ENCODE results near the gene MID1IP1. TPM values are rescaled to one million over a fixed set of nuclear protein-coding genes. Genes with fewer than 3 reads are reported as not detected.

Gene MID1IP1
- total RNA-seq, 2 donors from 2014 or later: 24.5 to 34.7 TPM

DNA sequence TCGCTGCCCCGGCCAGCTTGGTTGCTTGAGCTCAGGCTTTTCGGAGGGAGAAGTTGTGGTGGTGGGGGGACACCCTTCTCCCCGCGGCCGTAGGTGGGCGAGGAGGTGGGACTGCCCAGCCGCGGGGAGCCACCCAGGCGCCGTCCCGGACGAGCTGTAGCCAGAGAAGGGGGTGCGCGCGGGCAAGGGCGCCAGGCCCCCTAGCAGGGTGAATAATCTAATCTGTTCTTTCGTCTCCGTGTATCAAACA, 3.1 kb downstream of the MID1IP1 start:
- ATAC-seq: peak; percentile 11

DNA sequence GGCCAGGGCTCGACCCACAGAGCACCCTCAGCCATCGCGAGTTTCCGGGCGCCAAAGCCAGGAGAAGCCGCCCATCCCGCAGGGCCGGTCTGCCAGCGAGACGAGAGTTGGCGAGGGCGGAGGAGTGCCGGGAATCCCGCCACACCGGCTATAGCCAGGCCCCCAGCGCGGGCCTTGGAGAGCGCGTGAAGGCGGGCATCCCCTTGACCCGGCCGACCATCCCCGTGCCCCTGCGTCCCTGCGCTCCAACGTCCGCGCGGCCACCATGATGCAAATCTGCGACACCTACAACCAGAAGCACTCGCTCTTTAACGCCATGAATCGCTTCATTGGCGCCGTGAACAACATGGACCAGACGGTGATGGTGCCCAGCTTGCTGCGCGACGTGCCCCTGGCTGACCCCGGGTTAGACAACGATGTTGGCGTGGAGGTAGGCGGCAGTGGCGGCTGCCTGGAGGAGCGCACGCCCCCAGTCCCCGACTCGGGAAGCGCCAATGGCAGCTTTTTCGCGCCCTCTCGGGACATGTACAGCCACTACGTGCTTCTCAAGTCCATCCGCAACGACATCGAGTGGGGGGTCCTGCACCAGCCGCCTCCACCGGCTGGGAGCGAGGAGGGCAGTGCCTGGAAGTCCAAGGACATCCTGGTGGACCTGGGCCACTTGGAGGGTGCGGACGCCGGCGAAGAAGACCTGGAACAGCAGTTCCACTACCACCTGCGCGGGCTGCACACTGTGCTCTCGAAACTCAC, 3.6 kb downstream of the MID1IP1 start:
- H3K36me3 Mint-ChIP-seq: peaks cover 4% of the 10 kb centered on the region
- H3K27ac Mint-ChIP-seq: peak overlapping the region; percentile 91 to 94
- ATAC-seq (peak in 1 of 2 donors; percentile 1), DNase-seq (ENCODE audit: low spot score) (no peak)
- peak overlapping the region; percentile 97 for H3K4me3 Mint-ChIP-seq
- H3K9me3 Mint-ChIP-seq: no peaks in the 10 kb centered on the region
- peaks cover 0 to 3% of the 10 kb centered on the region in 2 donors for H3K27me3 Mint-ChIP-seq
- H3K4me1 Mint-ChIP-seq (ENCODE audit: low read depth in 2 of 2): peaks cover 14 to 24% of the 10 kb centered on the region in 2 donors

More for the DNA sequence above, 3.1 kb downstream of the MID1IP1 start:
- peaks cover 0 to 7% of the 10 kb centered on the region in 2 donors for H3K27me3 Mint-ChIP-seq
- H3K9me3 Mint-ChIP-seq: no peaks in the 10 kb centered on the region
- DNase-seq (ENCODE audit: low spot score): no peak
- peak overlapping the region; percentile 97 for H3K4me3 Mint-ChIP-seq
- peak overlapping the region; percentile 91 to 94 for H3K27ac Mint-ChIP-seq
- peaks cover 14 to 24% of the 10 kb centered on the region in 2 donors for H3K4me1 Mint-ChIP-seq (ENCODE audit: low read depth in 2 of 2)
- peaks cover 4% of the 10 kb centered on the region for H3K36me3 Mint-ChIP-seq

DNA sequence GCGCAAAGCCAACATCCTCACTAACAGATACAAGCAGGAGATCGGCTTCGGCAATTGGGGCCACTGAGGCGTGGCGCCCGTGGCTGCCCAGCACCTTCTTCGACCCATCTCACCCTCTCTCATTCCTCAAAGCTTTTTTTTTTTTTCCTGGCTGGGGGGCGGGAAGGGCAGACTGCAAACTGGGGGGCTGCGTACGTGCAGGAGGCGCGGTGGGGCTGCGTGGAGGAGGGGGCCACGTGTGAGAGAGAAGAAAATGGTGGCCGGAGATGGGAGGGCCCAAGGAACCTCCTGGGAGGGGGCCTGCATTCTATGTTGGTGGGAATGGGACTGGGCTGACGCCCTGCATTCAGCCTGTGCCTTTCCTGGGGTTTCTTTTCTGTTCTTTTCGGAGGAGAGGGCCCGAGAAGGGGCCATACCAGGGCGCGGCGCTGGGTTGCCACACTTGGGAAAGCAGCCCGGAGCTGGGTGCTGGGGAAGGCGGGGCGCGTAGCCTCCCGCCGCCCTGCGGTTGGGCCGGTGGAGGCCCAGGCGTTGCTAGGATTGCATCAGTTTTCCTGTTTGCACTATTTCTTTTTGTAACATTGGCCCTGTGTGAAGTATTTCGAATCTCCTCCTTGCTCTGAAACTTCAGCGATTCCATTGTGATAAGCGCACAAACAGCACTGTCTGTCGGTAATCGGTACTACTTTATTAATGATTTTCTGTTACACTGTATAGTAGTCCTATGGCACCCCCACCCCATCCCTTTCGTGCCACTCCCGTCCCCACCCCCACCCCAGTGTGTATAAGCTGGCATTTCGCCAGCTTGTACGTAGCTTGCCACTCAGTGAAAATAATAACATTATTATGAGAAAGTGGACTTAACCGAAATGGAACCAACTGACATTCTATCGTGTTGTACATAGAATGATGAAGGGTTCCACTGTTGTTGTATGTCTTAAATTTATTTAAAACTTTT, 4.5 kb downstream of the MID1IP1 start:
- H3K4me1 Mint-ChIP-seq (ENCODE audit: low read depth in 2 of 2): peaks cover 14 to 24% of the 10 kb centered on the region in 2 donors
- peak; percentile 77 for DNase-seq (ENCODE audit: low spot score)
- H3K4me3 Mint-ChIP-seq: peak overlapping the region; percentile 97
- peak; percentile 74 to 82 for ATAC-seq
- no peaks in the 10 kb centered on the region for H3K9me3 Mint-ChIP-seq
- peak overlapping the region; percentile 91 to 94 for H3K27ac Mint-ChIP-seq
- peaks cover 0 to 3% of the 10 kb centered on the region in 2 donors for H3K27me3 Mint-ChIP-seq
- H3K36me3 Mint-ChIP-seq: peaks cover 4% of the 10 kb centered on the region

DNA sequence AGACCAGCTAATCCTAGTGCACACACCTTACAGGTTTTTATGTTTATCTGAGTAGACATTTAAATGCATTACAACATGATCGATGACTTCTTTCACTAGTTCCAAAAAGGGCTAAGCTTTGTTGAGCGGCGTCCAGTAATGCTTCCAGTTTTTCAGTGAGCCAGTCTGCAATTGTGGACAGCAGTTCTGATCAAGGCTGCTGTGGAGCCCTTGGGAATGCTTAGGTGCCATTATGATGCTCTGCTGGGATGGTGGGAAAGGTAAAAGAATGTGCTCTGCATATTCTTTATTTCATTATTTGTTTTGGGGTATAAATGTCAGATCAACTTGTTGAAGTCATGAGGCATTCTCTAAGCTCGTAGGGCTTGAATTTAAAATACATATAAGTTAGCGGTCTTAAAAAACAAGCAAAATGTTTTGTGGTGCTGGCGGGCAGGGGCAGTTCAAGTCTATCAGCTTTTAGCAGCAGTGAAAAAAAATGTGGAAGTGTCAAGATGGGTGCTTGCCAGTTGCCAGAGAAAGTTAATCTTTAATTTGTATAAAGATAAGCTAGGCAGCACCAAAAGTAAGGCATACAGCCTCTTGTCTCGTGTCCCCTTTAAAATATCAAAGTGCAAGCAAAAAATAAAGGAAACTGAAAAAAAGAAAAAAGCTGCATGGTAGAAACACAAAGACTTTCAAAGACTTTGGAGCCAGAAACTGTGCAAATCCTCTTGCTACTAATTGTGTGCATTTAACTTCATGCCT, 5.8 kb downstream of the MID1IP1 start:
- Mint-ChIP-seq H3K27me3 (peaks cover 0 to 3% of the 10 kb centered on the region in 2 donors), H3K9me3 (no peaks in the 10 kb centered on the region), H3K27ac (peak overlapping the region; percentile 91 to 94), H3K36me3 (peaks cover 4% of the 10 kb centered on the region), H3K4me3 (peak overlapping the region; percentile 97), H3K4me1 (ENCODE audit: low read depth in 2 of 2) (peaks cover 16 to 26% of the 10 kb centered on the region in 2 donors)
- ATAC-seq (no peak), DNase-seq (ENCODE audit: low spot score) (no peak)

DNA sequence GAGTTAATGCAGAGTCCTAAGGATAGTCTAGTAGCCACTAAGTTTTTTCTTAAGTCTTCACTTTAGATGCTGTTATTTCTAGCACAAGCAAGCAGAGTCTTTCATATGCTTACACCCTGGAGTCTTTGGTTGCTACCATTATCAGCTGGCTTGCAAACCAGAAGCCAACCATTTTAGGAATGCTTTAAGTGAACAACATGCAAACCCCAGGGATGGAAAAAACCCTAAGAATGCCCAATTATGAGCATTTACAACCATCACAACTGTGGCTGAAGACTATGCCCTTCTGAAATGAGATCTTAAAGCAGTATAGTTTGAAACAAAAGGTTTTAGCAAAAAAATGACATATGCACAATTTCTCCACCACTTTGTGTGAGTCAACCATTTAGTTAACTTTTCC, 6.6 kb downstream of the MID1IP1 start:
- H3K9me3 Mint-ChIP-seq: no peaks in the 10 kb centered on the region
- DNase-seq (ENCODE audit: low spot score): no peak
- H3K36me3 Mint-ChIP-seq: peaks cover 4% of the 10 kb centered on the region
- no peak overlapping the region for H3K4me3 Mint-ChIP-seq
- no peak for ATAC-seq
- H3K27me3 Mint-ChIP-seq: peaks cover 0 to 3% of the 10 kb centered on the region in 2 donors
- H3K4me1 Mint-ChIP-seq (ENCODE audit: low read depth in 2 of 2): peaks cover 21 to 25% of the 10 kb centered on the region in 2 donors
- no peak overlapping the region for H3K27ac Mint-ChIP-seq

DNA sequence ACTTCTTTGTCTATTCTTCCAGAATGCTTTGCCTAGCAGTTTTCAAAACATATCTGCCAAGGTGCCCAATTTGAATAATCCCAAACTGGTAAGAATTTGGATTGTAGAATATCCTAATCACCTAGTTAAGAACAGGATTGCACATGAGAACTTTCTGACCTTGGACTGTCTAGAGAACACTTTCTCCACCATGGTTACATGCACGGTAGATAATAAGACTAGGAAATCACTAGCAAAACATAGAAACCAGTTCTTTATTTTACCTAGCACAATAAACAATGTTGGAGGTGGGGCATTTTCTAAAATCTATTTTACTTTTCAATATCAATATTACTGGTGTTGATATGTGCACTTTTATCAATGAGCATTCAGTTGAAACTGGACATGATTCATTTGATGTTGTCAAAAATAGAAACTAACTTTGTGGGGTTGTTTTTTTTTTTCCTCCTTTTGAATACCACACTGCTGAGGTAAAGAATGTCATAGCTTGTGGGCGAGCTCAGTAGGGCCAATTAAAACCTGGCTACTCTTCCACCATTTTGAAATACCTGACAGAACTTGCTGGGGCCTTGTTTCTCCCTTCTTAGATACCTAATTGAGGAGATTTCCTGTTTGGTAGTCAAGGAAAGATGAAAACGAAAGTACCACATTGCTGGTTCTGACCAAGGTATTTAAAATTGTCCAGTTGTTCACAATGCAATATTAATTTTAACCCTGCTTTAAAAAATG, 10.4 kb downstream of the MID1IP1 start:
- no peaks in the 10 kb centered on the region for H3K9me3 Mint-ChIP-seq
- peaks cover 0 to 3% of the 10 kb centered on the region in 2 donors for H3K27me3 Mint-ChIP-seq
- peak overlapping the region; percentile 56 for H3K4me3 Mint-ChIP-seq
- ATAC-seq (peak in 1 of 2 donors; percentile 28), DNase-seq (ENCODE audit: low spot score) (no peak)
- peak overlapping the region; percentile 43 to 70 for H3K27ac Mint-ChIP-seq
- peaks cover 13 to 14% of the 10 kb centered on the region in 2 donors for H3K4me1 Mint-ChIP-seq (ENCODE audit: low read depth in 2 of 2)
- no peaks in the 10 kb centered on the region for H3K36me3 Mint-ChIP-seq

DNA sequence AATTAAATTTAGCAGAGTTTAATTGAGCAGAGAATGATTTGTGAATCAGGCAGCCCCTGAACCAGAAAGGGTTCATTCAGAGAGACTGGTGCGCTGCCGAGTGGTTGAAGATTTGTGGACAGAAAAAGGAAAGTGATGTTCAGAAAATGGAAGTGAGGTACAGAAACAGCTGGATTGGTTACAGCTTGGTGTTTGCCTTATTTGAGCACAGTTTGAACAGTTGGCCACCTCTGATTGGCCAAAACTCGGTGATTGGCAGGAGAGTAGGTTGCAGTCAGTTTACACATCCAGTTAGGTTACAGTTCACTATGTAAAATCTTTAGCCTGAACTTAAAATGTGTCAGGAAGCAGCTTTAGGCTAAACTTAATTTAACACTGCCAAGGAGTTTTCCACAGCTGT, 14.9 kb downstream of the MID1IP1 start:
- H3K27me3 Mint-ChIP-seq: peaks cover 0 to 4% of the 10 kb centered on the region in 2 donors
- ATAC-seq: peak in 1 of 2 donors; percentile 20
- no peak for DNase-seq (ENCODE audit: low spot score)
- H3K4me3 Mint-ChIP-seq: no peak overlapping the region
- H3K4me1 Mint-ChIP-seq (ENCODE audit: low read depth in 2 of 2): peaks cover 9 to 13% of the 10 kb centered on the region in 2 donors
- H3K9me3 Mint-ChIP-seq: no peaks in the 10 kb centered on the region
- no peak overlapping the region for H3K27ac Mint-ChIP-seq
- no peaks in the 10 kb centered on the region for H3K36me3 Mint-ChIP-seq

DNA sequence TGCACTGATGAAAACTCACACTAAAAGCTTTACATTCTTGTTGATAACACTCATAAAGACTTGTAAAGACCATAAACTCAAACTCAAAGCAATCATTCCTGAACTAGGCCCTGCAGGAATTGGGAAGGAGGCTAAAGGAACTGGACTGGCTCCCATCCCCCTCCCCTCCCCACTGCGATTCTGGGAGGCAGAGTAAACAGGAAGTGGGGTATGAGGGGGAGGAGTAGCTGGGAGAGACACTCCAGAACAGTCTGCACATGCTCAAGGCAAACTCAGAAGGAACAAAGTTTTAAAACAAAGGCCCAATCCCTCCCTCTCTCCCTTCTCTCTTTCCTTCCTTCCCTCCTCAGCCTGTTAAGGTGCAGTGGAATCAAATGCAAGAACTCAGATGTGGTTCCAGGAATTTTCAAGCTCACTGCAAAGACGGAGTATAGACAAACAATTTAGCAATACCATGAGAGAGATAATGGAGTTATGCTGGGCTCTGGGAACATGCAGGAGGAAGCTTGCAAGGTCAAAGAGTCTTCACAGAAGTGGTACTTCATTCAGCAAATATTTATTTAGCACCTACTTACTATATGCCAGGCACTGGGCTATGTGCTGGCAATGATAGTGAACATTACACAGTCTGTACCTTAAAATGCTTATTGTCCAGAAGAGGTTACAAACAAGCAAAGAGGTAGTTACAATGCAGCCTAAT, 15.9 kb downstream of the MID1IP1 start:
- Mint-ChIP-seq H3K27ac (no peak overlapping the region), H3K4me1 (ENCODE audit: low read depth in 2 of 2) (peaks cover under 1 to 3% of the 10 kb centered on the region in 2 donors), H3K27me3 (peaks cover 0 to 6% of the 10 kb centered on the region in 2 donors), H3K36me3 (no peaks in the 10 kb centered on the region), H3K9me3 (no peaks in the 10 kb centered on the region), H3K4me3 (no peak overlapping the region)
- DNase-seq (ENCODE audit: low spot score): no peak
- no peak for ATAC-seq

DNA sequence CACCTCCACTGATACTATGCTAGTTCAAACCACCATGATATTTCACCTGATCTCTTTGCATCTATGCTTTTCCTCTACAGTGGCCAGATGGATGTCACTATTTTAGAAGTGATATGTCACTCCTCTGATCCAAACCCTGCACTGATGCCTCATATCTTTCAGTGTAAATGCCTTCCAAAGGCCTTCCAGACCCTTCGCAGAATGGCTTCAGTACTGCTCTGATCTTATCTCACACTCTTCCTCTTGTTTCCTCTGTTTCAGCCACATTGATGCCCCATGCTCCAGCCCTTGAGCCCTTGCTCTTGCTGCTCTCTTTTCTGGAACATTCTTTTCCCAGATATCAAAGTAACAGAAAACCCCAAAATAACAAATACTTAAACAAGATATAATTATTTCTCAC, 17.9 kb downstream of the MID1IP1 start:
- Mint-ChIP-seq H3K4me3 (no peak overlapping the region), H3K27me3 (peaks cover 0 to 6% of the 10 kb centered on the region in 2 donors), H3K9me3 (no peaks in the 10 kb centered on the region), H3K36me3 (no peaks in the 10 kb centered on the region), H3K4me1 (ENCODE audit: low read depth in 2 of 2) (no peaks in the 10 kb centered on the region), H3K27ac (no peak overlapping the region)
- DNase-seq (ENCODE audit: low spot score): no peak
- no peak for ATAC-seq

DNA sequence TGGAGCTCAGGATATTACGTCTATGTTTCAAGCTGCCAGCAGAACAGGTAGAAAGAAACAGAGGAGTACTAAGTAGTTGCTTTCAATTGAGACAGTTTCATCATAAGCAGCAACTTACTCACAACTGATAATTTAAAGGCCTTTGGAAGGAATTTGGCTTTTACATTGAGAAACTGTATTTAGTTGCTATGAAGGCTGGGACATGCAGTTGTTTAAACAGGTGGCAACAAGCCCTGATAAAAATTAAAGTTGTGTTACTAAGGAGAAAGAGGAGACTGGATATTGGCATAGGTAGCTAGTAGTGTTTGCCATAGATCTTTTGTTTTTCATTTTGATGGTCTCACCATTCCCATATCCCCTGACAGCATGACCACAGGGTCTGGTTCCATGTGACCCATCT, 18.4 kb downstream of the MID1IP1 start:
- no peak overlapping the region for H3K4me3 Mint-ChIP-seq
- no peak overlapping the region for H3K27ac Mint-ChIP-seq
- H3K9me3 Mint-ChIP-seq: no peaks in the 10 kb centered on the region
- H3K4me1 Mint-ChIP-seq (ENCODE audit: low read depth in 2 of 2): no peaks in the 10 kb centered on the region
- peaks cover 0 to 6% of the 10 kb centered on the region in 2 donors for H3K27me3 Mint-ChIP-seq
- no peaks in the 10 kb centered on the region for H3K36me3 Mint-ChIP-seq
- no peak for ATAC-seq
- no peak for DNase-seq (ENCODE audit: low spot score)

DNA sequence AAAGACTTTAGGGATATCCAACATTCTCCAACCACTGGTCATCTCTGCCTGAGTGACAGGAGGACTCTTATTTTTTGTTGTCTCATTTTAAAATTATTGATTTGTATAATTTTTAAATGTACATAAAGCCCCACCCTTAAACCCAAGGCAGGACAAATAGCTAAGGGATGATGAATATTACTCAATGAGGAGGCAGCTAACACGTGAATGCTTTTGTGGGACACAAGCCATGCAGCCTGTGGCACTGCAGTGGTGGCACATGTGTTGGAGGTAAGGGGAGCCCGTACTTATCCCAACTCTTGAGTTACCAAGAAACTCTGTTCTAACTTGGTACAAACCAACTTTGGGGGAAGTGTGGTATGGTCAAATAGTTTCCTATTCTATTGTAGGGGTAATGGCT, 19.5 kb downstream of the MID1IP1 start:
- H3K9me3 Mint-ChIP-seq: no peaks in the 10 kb centered on the region
- H3K27me3 Mint-ChIP-seq: peaks cover 0 to 4% of the 10 kb centered on the region in 2 donors
- H3K36me3 Mint-ChIP-seq: no peaks in the 10 kb centered on the region
- no peak overlapping the region for H3K4me3 Mint-ChIP-seq
- no peaks in the 10 kb centered on the region for H3K4me1 Mint-ChIP-seq (ENCODE audit: low read depth in 2 of 2)
- DNase-seq (ENCODE audit: low spot score): no peak
- H3K27ac Mint-ChIP-seq: no peak overlapping the region
- no peak for ATAC-seq

DNA sequence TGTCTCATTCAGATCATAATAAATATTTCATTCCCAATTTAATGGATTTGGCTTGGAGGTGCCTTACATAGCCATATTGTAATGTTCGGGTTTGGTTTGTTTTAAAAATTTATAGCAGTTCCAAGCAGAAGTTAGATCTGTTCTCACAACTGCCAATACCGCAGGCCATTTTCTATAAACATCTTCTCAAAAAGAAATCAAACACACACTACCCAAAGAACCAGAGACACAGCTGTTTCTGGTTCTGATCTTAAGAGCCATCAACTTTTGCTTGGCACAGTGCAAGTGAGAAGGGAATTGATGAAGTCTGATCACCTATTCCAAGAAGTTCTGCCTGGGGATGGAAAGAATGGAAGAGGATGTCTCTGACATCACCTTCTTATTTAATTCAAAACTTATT, 22.9 kb downstream of the MID1IP1 start:
- H3K4me3 Mint-ChIP-seq: no peak overlapping the region
- DNase-seq (ENCODE audit: low spot score): no peak
- H3K36me3 Mint-ChIP-seq: no peaks in the 10 kb centered on the region
- ATAC-seq: no peak
- H3K27me3 Mint-ChIP-seq: peaks cover 0 to 4% of the 10 kb centered on the region in 2 donors
- no peaks in the 10 kb centered on the region for H3K4me1 Mint-ChIP-seq (ENCODE audit: low read depth in 2 of 2)
- H3K9me3 Mint-ChIP-seq: no peaks in the 10 kb centered on the region
- H3K27ac Mint-ChIP-seq: no peak overlapping the region

Measured in natural killer cell treated with Interleukin-12 subunit alpha and Interleukin-12 subunit beta and Interleukin-15 and Interleukin-18, amount 100 ng/mL, for 72 hours (primary cell).